Activated T-helper 1 cell treated with Interleukin-2 at 50 U/mL for 16 hours (primary cell): Measurements from ENCODE around the gene C14orf119.
"Not testable (repeated sequence)": the region's sequence is repeated elsewhere in the genome, so short reads cannot be mapped to it uniquely, and the experiment has no call there.

Source experiments
- DNase-seq: peaks from one replicate; pipeline ENCODE4 v3.0.0-alpha.2; 2020; ENCODE audit warnings: low read depth

C14orf119 gene

GRCh38 chr14:23089498-23090253 is 5.6 kb upstream of the C14orf119 start:
- no peak for DNase-seq

- DNase-seq: no peak
Measured at GRCh38 chr14:23090254-23090636, 5.1 kb upstream of the C14orf119 start.

- DNase-seq: no peak
Measured at GRCh38 chr14:23091294-23092225, 3.7 kb upstream of the C14orf119 start.

DNA sequence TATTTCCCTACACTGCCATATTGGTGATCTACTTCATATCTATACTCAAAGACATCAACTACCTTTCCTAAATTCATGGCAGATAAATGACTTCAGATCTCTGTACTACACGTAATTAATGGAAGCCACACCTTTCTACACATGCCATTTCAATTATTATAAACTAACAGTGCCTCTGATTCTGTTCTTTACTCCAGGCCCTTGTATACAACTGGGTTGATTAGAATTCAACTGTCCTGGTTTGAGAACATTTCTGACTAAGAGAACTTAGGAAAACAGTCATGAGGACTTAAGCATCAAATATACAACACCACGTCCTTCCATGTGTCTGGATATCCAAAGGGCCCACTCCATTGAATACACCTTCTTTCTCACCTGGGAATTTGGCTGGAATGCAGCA is 2.2 kb upstream of the C14orf119 start:
- DNase-seq: no peak

- DNase-seq: no peak
Measured at GRCh38 chr14:23093526-23093925, 1.8 kb upstream of the C14orf119 start.

DNA sequence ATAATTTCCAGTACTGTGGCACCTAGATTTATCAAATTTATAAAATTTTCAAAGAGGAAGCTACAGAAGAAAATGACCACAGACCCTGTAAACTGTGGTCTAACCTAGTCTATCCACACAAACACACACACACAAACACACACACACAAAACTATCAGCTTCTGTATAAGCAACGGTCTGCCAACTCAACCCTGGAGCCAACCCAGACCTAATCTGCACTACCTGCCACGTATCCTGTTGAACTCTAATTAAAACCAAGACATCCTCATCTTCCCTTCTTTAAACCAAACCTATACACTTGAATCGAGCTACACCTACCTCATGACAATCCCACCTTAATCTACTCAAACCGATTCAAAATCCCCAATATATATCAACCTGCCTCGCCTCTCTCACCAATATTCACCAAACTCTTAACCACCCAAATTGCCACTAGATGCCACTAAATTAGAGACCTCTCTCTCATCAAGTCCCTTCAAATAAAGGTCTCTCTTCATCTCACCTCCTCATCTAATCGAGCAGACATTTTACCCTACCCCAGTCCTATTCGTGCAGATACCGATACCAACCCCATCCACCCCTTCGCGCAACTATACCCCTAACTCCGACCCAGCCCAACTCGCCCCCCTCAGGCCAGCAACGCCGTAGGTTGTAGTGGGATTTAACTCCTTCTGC is 1.2 kb upstream of the C14orf119 start:
- no peak for DNase-seq

- no peak for DNase-seq
Measured at GRCh38 chr14:23094666-23095195, 574 bp upstream of the C14orf119 start, which contains the start of gene ACIN1. Gene ACIN1 (minus strand): TSS chr14:23095136. CDS start chr14:23095112, 24 bp downstream.

GRCh38 chr14:23097786-23098185 is 2.5 kb downstream of the C14orf119 start:
- no peak for DNase-seq

GRCh38 chr14:23099212-23099861 is 4.0 kb downstream of the C14orf119 start:
- no peak for DNase-seq

GRCh38 chr14:23101213-23101970 is 6.1 kb downstream of the C14orf119 start:
- DNase-seq: no peak

- DNase-seq: no peak
Measured at GRCh38 chr14:23101986-23102625, 6.8 kb downstream of the C14orf119 start.

GRCh38 chr14:23102801-23103200 is 7.5 kb downstream of the C14orf119 start:
- no peak for DNase-seq

DNA sequence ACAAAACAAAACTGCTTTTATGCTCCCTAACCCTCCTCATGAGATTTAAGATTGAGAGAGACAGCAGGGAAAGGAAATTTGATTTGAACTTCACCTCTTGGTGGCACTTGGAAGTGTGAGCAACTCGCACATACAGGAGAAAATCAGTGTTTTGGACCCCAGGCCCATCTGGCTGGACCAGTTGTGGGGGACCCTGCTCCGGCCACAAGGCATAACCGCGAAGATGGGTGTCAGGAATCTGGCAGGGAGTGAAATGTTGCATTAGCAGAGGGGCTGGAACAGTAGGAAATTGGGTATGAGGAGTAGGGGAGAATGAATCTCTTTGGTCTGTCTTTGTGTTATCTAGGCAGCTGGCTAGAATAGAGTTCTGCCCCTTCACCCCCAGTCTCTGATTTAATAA is 8.3 kb downstream of the C14orf119 start:
- no peak for DNase-seq

GRCh38 chr14:23104070-23104590 is 8.8 kb downstream of the C14orf119 start:
- no peak for DNase-seq

- no peak for DNase-seq
Measured at GRCh38 chr14:23104591-23105347, 9.5 kb downstream of the C14orf119 start, which contains the start of gene CIROP. Gene CIROP (minus strand): TSS chr14:23104989. CDS start chr14:23104920, 69 bp downstream.

DNA sequence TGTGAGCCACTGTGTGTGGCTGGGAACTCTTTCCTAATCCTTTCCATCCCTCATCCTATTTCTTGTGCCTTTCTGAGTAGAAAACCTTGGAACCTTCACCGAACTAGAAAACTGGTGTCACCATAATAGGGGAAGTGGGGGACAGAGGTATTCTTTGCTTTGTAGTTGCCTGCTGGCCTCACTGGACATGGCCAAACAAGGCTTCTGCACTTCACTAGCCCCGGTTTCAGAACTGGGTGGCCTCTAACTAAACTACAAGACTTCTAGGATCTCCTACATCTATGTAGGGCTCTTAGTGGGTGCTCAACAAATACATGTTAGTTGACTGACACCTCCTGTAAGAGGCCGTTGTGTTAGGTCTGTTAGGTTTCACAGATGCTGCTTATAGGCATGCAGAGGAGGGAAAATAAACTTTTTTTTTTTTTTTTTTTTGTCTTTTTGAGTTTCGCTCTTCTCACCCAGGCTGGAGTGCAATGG is 10.1 kb downstream of the C14orf119 start:
- no peak for DNase-seq

- no peak for DNase-seq
Measured at GRCh38 chr14:23106747-23107045, 11.4 kb downstream of the C14orf119 start.

- not testable (repeated sequence) for DNase-seq
Measured at GRCh38 chr14:23107620-23108019, 12.3 kb downstream of the C14orf119 start.

DNA sequence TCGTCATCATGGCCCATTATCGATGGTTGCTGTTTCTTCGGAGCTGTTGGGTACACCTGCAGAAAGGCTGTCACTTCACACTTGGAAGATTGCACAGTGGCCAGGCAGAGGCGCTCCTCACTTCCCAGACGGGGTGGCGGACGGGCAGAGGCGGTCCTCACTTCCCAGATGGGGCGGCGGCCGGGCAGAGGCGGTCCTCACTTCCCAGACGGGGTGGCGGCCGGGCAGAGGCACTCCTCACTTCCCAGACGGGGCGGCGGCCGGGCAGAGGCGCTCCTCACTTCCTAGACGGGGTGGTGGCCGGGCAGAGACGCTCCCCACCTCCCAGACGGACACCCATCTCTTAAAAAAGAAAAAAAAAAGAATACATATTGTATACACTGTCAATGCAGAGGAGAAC is 12.9 kb downstream of the C14orf119 start:
- not testable (repeated sequence) for DNase-seq
